HCEC 1CT (cell line): ENCODE results near the gene SLC35F1.
"Not testable (repeated sequence)": the region's sequence is repeated elsewhere in the genome, so short reads cannot be mapped to it uniquely, and the experiment has no call there.

Source experiments
- DNase-seq: peaks from one replicate; pipeline ENCODE4 v3.0.0-alpha.2; 2017

SLC35F1 gene

GRCh38 chr6:117928833-117929232 is 21.8 kb downstream of the SLC35F1 start:
- no peak for DNase-seq

GRCh38 chr6:117929501-117929900 is 22.4 kb downstream of the SLC35F1 start:
- DNase-seq = no peak

GRCh38 chr6:117930645-117931044 is 23.6 kb downstream of the SLC35F1 start:
- no peak for DNase-seq

- no peak for DNase-seq
Observed at GRCh38 chr6:117932001-117932400, 24.9 kb downstream of the SLC35F1 start.

GRCh38 chr6:117932676-117933075 is 25.6 kb downstream of the SLC35F1 start:
- DNase-seq = no peak

- no peak for DNase-seq
Observed at GRCh38 chr6:117933471-117933870, 26.4 kb downstream of the SLC35F1 start.

- no peak for DNase-seq
Observed at GRCh38 chr6:117938311-117938995, 31.4 kb downstream of the SLC35F1 start.

GRCh38 chr6:117947234-117947633 is 40.2 kb downstream of the SLC35F1 start:
- no peak for DNase-seq

GRCh38 chr6:117951783-117952182 is 44.7 kb downstream of the SLC35F1 start:
- DNase-seq = no peak

GRCh38 chr6:117955684-117956256 is 48.7 kb downstream of the SLC35F1 start:
- DNase-seq = no peak

GRCh38 chr6:117956386-117956785 is 49.3 kb downstream of the SLC35F1 start:
- DNase-seq = no peak

GRCh38 chr6:117958536-117958935 is 51.5 kb downstream of the SLC35F1 start:
- no peak for DNase-seq

GRCh38 chr6:117960877-117961276 is 53.8 kb downstream of the SLC35F1 start:
- DNase-seq = no peak

- no peak for DNase-seq
Observed at GRCh38 chr6:117961301-117961700, 54.2 kb downstream of the SLC35F1 start.

GRCh38 chr6:117965763-117966162 is 58.7 kb downstream of the SLC35F1 start:
- DNase-seq = not testable (repeated sequence)

GRCh38 chr6:117971637-117972036 is 64.6 kb downstream of the SLC35F1 start:
- no peak for DNase-seq

GRCh38 chr6:117974914-117975627 is 68.0 kb downstream of the SLC35F1 start:
- DNase-seq = no peak

- DNase-seq = peak; percentile 23
Observed at GRCh38 chr6:117976030-117976651, 69.1 kb downstream of the SLC35F1 start.

- no peak for DNase-seq
Observed at GRCh38 chr6:117985916-117986315, 78.9 kb downstream of the SLC35F1 start.

GRCh38 chr6:117986396-117986795 is 79.3 kb downstream of the SLC35F1 start:
- no peak for DNase-seq

GRCh38 chr6:117989086-117989485 is 82.0 kb downstream of the SLC35F1 start:
- DNase-seq = no peak

- no peak for DNase-seq
Observed at GRCh38 chr6:117990151-117990550, 83.1 kb downstream of the SLC35F1 start.

GRCh38 chr6:117992856-117993255 is 85.8 kb downstream of the SLC35F1 start:
- DNase-seq = no peak

- DNase-seq = no peak
Observed at GRCh38 chr6:118012944-118013343, 105.9 kb downstream of the SLC35F1 start.
